Spleen (tissue), 11 donors: ENCODE measurements around the gene WWP2. TPM values are rescaled to one million over a fixed set of nuclear protein-coding genes. Genes with fewer than 3 reads are reported as not detected.

Experiments used
- DNase-seq: peaks from one replicate; pipeline ENCODE4 v3.0.0-alpha.2; 2020
- H3K27ac ChIP-seq, 8 donors: fragments of 200-600 bp; sonication (generic) in 7 of 8; 1 replicate in 4 of 8; 2 replicates in 4 of 8; pipeline versions ENCODE4 v1.5.0 to v1.8.0; 2016 to 2021; ENCODE audit warnings: inconsistent platforms in 4 of 8, mild to moderate bottlenecking in 4 of 8, moderate library complexity in 1 of 8
- H3K27me3 ChIP-seq, 7 donors: fragments of 200-600 bp; sonication (generic) in 6 of 7; replicated peaks in 1 of 7; 1 replicate in 4 of 7; 2 replicates in 3 of 7; pipeline versions ENCODE4 v1.5.0 to v1.8.0; 2016 to 2021; ENCODE audit warnings: inconsistent platforms in 3 of 7, mild to moderate bottlenecking in 1 of 7
- H3K36me3 ChIP-seq, 6 donors: fragments of 200-600 bp; sonication (generic) in 5 of 6; 1 replicate in 4 of 6; 2 replicates in 2 of 6; pipeline versions ENCODE4 v1.5.0 to v1.8.0; 2016 to 2021; ENCODE audit warnings: inconsistent platforms in 2 of 6
- H3K4me1 ChIP-seq, 6 donors: fragments of 200-600 bp; sonication (generic) in 5 of 6; 1 replicate in 3 of 6; 2 replicates in 3 of 6; pipeline versions ENCODE4 v1.5.0 to v1.8.0; 2016 to 2021; ENCODE audit warnings: inconsistent platforms in 3 of 6
- H3K4me3 ChIP-seq, 8 donors: fragments of 200-600 bp; sonication (generic) in 7 of 8; 1 replicate in 4 of 8; 2 replicates in 4 of 8; pipeline versions ENCODE4 v1.5.0 to v1.8.0; 2016 to 2021; ENCODE audit warnings: inconsistent platforms in 4 of 8, mild to moderate bottlenecking in 4 of 8, moderate library complexity in 2 of 8
- H3K9me3 ChIP-seq, 8 donors: fragments of 200-600 bp; sonication (generic) in 7 of 8; 1 replicate in 4 of 8; 2 replicates in 4 of 8; pipeline versions ENCODE4 v1.5.0 to v1.8.0; 2016 to 2021; ENCODE audit warnings: inconsistent platforms in 4 of 8
- CTCF ChIP-seq, 11 experiments: fragments of 200-600 bp in 7 of 11; fragments of 450-650 bp in 4 of 11; sonication (generic) in 4 of 11; IDR thresholded peaks in 8 of 11; conservative IDR thresholded peaks in 3 of 11; 1 replicate in 7 of 11; 2 replicates in 4 of 11; pipeline versions ENCODE4 v1.4.0 to v1.8.0; 2016 to 2021; ENCODE audit warnings: antibody characterized with exemption in 11 of 11, inconsistent platforms in 4 of 11, mild to moderate bottlenecking in 1 of 11
- POLR2A ChIP-seq, 3 donors: fragments of 450-650 bp; IDR thresholded peaks; one replicate each; pipeline ENCODE4 v1.5.1; 2017; ENCODE audit warnings: antibody characterized with exemption in 3 of 3, mild to moderate bottlenecking in 1 of 3
- POLR2AphosphoS5 ChIP-seq, 3 donors: sonication (generic); formaldehyde crosslinking; IDR thresholded peaks; one replicate each; pipeline ENCODE4 v1.5.1; 2017; ENCODE audit warnings: antibody characterized with exemption in 3 of 3
- WGBS, 5 donors: extraction: QIAGEN DNeasy Blood & Tissue Kit in 3 of 5; methylation state at CpG; one replicate each; pipeline versions ENCODE4 v1.1.5 to v1.1.7; 2013 to 2018; 5-methylcytosine and 5-hydroxymethylcytosine counted together
- intact Hi-C: fragments of 100-400 bp; cut with DNase I; formaldehyde crosslinking; loops from one replicate; pipeline ENCODE4 v1.15.0; 2023; ENCODE audit warnings: low total_unique reads
- polyA plus RNA-seq, 3 donors: library from polyadenylated mRNA; stranded (reverse); fragments of 200-250 nt; gene quantifications; one replicate each; pipeline ENCODE4 v1.2.1, GENCODE V29; 2013
- total RNA-seq, 7 donors: library from RNA; depleted of rRNA in 3 of 7; stranded (reverse); fragments of >200 nt in 3 of 7; fragmentation: NEBNext Ultra II Directional in 4 of 7; extraction: Animal tissue kit (Norgen Biotek cat#: 25700) in 4 of 7; gene quantifications; one replicate each; pipeline versions ENCODE4 v1.1.0 to v1.2.1, GENCODE V29; 2016 to 2021
- donor health status: healthy with polysubstance abuse.
- donor health status: DM: no; HTN: no; CAD: no; lungs with moderate emphysema.
- donor health status: DM: no; HTN: no; CAD: no.
- donor health status: Bipolar disorder and iron deficiency.
- donor health status: healthy.
- donor health status: DM: no; HTN: no; CAD: no.
- donor health status: DM: yes; HTN: yes; CAD: no.

The WWP2 gene
- total and polyA plus RNA-seq, 10 donors = 13.7 to 109 (median 67.7) TPM

- peaks cover 0 to 40% (median 12%) of the 10 kb centered on the region in 6 donors for H3K4me1 ChIP-seq
- WGBS, 5 donors = 71 to 93% (median 87%) methylated on average over 1 of the region's 1 CpG
- H3K27ac ChIP-seq = no peak overlapping the region
Observed at GRCh38 chr16:69829338-69829737, 67.2 kb downstream of the WWP2 start.

GRCh38 chr16:69830146-69830533, 68.0 kb downstream of the WWP2 start:
- 94 to 99% (median 97%) methylated on average over 5 of the region's 5 CpGs for WGBS, 5 donors
- Histone ChIP-seq H3K27me3 (no peaks in the 10 kb centered on the region), H3K36me3 (peaks cover 0 to 50% (median 9%) of the 10 kb centered on the region in 6 donors), H3K4me1 (peaks cover 0 to 40% (median 15%) of the 10 kb centered on the region in 6 donors), H3K27ac (peak overlapping the region in 5 of 8 donors; percentile 14 to 55 (median 40)), H3K4me3 (no peak overlapping the region), H3K9me3 (no peaks in the 10 kb centered on the region)
- DNase-seq = no peak
- TF ChIP-seq POLR2AphosphoS5 (IDR thresholded peaks at IDR 0.05) = no peak
- TF ChIP-seq POLR2A (IDR thresholded peaks at IDR 0.05) = no peak
- no peak for TF ChIP-seq CTCF (IDR thresholded peaks at IDR 0.05 in 8 of 11, conservative IDR thresholded peaks at IDR 0.05 in 3 of 11)
- intact Hi-C loops = no loop called here

More at GRCh38 chr16:69829338-69829737, 67.2 kb downstream of the WWP2 start:
- DNase-seq = no peak
- Histone ChIP-seq H3K4me3 (no peak overlapping the region), H3K27me3 (no peaks in the 10 kb centered on the region), H3K36me3 (peaks cover 0 to 50% (median 9%) of the 10 kb centered on the region in 6 donors), H3K9me3 (no peaks in the 10 kb centered on the region)
- TF ChIP-seq POLR2AphosphoS5 (IDR thresholded peaks at IDR 0.05) = no peak
- TF ChIP-seq POLR2A (IDR thresholded peaks at IDR 0.05) = no peak
- no peak for TF ChIP-seq CTCF (IDR thresholded peaks at IDR 0.05 in 8 of 11, conservative IDR thresholded peaks at IDR 0.05 in 3 of 11)
- intact Hi-C loops = no loop called here

- H3K4me1 ChIP-seq = peaks cover 0 to 40% (median 15%) of the 10 kb centered on the region in 6 donors
- H3K4me3 ChIP-seq = no peak overlapping the region
- no peak for DNase-seq
- H3K9me3 ChIP-seq = no peaks in the 10 kb centered on the region
- H3K36me3 ChIP-seq = peaks cover 0 to 50% (median 9%) of the 10 kb centered on the region in 6 donors
- TF ChIP-seq POLR2A (IDR thresholded peaks at IDR 0.05) (no peak), POLR2AphosphoS5 (IDR thresholded peaks at IDR 0.05) (no peak), CTCF (IDR thresholded peaks at IDR 0.05 in 8 of 11, conservative IDR thresholded peaks at IDR 0.05 in 3 of 11) (no peak)
- intact Hi-C loops = no loop called here
- H3K27ac ChIP-seq = peak overlapping the region in 5 of 8 donors; percentile 14 to 55 (median 40)
- 75 to 85% (median 80%) methylated on average over 10 of the region's 10 CpGs for WGBS, 5 donors
- H3K27me3 ChIP-seq = no peaks in the 10 kb centered on the region
Observed at GRCh38 chr16:69830534-69831211, 68.5 kb downstream of the WWP2 start.
